Stimulated activated CD4-positive, alpha-beta T cell treated with anti-CD3 and anti-CD28 coated beads, Interleukin-12 subunit alpha, Interleukin-12 subunit beta, amount 100 ng/mL, for 48 hours (primary cell): ENCODE measurements around the gene HUS1.
A peak's percentile ranks its signal among the peaks of the same experiment; 100 is the strongest.
"Not testable (repeated sequence)": the region's sequence is repeated elsewhere in the genome, so short reads cannot be mapped to it uniquely, and the experiment has no call there.

Experiments used
- DNase-seq, 3 donors: peaks; one replicate each; pipeline ENCODE4 v3.0.0-alpha.2; 2020; ENCODE audit warnings: low read depth in 2 of 3, low spot score in 1 of 3

HUS1 gene

DNA sequence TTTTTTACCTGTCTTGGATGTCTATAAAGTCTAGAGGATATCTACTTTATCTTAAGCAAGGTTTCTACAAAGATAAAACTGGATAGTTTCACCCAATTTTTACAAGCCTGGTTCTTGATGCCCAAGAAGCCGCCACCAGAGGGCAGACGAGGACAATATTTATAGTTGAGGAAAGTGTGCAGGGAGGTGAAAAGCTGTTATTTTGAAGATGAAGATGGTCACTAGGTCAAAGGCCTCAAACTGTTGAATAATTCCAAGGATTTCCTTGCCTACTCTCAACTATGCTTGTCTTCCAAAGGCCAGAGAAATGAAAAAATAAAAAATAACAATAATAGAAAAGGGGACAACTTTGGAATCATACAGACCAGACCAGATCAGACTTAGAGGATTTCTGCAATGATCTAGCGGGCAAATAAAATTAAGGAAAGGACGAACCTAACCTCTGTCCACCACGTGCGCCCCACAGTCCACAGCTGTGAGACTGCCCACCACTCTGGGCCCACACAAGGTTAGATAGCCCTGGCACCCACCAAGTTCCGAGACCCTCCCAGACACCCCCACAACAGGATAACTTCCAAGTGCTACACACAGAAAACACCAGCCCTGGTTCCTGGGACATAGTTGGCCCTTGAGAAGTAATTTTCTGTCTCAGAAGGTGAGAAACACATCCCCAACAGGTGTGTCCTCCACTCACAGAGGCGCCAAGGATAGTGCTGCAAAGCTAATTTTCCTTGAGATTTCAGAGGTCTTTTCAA, 34.0 kb downstream of the HUS1 start:
- DNase-seq, result peak; percentile 55 to 81 (median 64)

DNA sequence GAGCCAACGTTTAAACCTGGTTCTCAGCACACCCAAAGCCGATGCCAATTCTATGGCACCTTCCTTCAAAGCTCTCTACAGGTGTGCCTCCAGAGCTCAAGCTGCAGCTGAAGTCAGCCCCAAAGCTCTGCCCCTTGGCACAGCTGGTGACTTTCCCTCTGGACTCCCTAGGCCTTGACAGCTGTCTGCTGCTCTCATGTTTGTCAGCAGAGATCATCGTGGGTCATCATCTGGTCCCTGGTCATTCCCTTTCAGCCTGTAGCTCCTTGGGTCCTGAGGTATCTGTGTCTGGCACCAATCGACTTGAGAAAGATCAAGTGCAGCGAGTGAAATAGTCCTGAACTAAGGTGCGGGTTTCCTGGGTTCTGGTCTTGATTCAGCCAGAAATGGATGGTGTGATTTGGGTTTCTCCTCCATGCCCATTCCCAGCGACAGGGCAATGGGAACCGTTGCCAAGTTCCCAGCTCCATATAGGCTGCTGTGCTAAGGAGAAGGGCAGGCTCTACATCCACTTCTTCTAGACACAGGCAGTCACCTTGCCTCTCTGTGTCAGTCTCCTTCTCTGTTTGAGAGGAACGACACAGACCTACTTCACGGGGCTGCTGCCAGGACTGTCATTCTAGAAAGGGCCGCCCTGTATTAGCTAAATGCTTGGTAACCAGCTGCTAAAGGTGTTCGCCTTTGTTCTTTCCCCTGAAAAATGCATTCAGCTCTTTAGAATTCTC, 34.7 kb downstream of the HUS1 start:
- DNase-seq, result no peak

DNA sequence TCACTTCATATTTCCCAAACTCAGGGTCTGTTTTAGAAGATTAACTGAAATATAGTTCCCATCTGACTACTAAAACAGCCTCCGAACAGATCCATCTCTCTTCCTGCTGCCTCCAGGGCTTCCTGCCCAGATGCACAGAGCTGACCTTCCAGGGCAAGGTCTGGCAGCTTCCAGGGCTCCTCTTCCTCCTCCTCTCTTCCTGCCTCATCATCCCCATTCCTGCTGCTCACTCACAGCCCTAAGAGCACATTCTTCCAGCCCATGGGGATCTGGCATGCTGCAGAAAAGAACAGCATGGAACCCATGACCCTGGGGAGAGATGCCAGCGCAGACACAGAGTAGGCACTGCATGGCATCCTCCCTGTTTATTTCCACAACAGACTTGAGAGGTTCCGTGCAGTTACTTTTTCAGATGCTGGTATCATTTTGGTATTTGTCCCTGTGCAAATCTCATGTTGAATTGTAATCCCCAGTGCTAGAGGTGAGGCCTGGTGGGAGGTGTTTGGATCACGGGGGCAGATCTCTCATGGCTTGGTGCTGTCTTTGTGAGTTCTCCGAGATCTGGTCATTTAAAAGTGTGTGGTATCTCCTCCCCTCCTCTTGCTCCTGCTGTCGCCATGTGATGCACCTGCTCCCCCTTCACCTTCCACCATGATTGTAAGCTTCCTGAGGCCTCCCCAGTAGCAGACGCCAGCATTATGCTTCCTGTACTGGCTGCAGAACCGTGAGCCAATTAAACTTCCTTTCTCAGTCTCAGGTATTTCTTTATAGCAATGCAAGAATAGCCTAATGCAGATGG, 35.5 kb downstream of the HUS1 start:
- DNase-seq, result no peak

DNA sequence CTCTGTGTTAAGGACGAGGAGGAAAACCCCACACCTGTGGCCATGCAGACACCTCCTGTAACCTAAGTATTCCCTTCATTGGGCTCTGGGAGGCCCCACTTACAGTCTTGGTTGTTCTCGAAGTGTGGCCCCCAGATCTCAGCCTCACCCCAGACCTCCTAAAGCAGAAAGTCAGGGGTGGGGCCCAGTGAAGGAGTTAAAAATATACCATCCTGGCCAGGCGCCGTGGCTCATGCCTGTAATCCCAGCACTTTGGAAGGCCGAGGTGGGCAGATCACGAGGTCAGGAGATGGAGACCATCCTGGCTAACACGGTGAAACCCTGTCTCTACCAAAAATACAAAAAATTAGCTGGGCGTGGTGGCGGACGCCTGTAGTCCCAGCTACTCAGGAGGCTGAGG, 36.8 kb downstream of the HUS1 start:
- DNase-seq, result not testable (repeated sequence)

DNA sequence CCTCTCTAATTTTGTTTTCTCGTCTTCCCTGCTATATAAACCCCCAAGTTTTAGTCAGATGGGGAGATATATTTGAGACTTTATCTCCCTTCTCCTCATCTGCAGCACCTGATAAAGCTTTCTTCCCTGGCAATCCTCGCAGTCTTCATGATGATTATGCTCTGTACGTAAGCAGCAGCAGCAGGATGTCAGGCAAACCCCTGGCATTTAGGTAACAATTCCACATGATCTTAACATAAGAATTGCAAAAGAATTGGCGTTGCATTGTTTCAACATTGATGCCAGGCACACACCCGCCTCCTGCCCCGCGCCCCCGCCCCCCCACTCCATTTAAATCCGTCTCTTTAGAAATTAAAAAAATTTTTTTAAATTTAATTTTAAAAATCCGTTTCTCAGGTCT, 37.3 kb downstream of the HUS1 start:
- DNase-seq, result no peak

DNA sequence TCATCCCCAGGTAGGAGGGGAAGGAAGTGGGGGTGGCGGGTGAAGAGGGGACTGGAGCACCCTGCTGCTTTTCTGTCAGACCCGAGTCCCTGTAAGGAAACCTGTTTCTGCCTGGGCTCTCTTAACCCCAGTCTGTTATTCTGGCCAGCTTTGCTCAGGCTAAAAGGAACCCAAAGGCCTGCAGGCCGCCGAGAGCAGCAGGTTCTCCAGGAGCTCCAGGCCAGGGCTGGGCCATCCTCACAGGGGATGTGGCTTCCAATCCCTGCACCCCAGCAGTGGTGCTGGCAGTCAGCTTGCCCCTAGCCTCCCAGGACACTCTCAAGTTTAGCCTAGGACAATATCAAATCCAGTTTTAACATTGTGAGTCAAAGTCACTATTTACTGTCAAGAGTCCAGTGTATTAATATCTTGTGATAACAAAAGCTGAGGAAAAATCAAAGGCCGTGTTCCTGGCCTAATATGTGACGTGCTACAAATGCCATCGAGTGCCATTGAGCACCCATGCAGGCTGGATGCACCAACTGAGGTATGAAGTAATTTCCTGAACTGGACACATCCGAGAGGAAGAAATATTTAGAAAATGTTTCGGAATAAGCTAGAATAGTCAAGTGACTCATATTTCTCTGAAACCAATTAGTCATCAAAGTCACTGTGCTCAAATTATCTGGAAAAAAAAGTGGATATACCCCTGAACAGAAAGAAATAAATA, 38.1 kb downstream of the HUS1 start:
- no peak for DNase-seq

DNA sequence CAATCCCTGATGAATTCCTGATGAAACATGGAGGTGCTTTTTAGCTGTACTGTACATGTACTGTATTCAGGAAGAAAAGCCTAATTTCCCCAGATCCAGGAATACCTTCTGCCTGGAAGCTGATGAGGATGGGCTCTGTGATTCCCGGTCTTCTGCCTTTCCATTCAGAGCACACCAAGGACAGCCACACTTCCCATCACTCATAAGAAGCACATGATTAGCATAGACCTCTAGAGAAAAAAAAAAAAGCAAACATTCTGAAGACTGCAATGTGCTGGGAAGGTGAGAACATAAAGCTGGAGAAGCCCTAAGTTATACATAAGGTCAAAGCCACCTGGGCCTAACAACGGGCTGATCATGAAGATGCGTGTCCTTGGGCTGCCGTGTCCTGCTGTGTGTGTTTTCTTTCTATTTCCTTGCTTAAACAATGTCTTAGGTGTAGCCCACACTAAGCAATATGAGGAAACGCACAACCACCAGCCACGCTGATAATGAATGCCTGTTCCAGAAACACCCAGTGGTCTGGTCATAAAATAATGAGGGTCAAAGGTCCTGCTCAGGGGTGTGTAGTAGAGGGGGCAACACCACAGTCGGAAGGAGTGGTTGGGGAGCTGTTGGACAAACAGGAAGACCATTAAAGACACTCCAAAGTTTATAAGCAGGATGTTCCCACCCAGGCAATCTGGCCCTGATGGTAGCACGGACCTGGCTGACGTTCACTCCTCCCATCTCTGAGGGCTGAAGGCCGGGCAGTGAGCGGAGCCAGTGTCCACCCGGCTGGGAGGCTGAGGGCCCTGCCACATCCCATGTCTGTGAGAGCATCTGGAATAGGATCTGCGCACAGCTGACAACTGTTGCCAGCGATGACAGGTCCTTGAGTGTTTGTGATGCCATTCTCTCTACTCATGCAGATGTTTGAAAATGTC, 39.1 kb downstream of the HUS1 start:
- DNase-seq, result no peak

DNA sequence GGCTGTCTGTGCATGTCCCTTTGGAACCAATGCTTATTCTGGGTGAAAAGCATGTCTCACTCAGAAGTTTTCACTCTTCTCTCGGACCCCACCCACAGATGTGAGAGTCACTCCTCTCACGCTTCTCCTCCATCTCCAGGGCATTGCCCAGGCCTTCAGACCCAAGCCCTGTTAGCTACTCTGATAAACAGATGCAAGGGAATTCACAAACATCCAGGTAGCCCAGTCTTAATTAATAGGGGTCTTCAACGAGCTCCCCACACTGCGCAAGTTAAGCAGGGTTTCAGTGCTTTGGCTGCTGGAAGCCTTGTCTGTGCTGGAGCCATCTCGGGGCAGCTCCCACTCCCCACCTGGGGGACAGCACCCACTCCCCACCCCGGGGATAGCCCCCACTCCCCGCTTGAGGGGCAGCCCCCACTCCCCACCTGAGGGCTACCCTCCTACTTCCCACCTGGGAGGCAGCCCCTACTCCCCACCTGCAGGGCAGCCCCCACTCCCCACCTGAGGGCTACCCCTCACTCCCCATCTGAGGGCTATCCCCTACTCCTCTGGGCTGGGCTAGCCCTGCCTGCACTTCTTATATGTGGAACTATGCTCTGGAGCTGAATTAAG, 39.9 kb downstream of the HUS1 start:
- DNase-seq, result no peak

DNA sequence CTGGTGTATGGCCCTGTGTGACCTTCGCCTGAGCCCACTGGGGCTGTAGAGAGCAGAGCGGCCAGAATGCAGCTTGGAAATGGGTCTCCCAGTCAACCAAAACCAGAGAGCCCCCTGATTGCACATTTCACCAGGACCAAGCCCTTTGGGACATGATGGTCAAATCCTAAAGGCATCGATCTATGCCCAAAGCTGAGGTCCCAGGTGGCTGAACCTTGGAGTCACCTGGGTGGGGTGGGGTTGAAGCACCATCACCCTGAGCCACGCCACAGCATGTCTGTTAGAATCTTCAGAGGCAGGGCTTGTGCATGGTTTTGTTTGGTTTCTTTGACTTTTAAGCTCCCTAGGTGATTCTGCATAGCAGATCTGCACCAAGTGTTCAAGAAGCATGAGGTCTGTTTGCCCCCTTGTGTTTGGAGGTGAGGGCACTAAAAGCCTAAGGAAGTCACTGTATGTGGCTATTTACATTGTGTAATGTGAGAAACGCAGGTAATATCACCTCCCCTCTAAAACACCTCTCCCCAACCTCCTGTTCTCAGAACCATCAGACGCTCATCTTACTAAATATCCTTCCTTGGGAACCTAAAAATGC, 40.7 kb downstream of the HUS1 start:
- no peak for DNase-seq

DNA sequence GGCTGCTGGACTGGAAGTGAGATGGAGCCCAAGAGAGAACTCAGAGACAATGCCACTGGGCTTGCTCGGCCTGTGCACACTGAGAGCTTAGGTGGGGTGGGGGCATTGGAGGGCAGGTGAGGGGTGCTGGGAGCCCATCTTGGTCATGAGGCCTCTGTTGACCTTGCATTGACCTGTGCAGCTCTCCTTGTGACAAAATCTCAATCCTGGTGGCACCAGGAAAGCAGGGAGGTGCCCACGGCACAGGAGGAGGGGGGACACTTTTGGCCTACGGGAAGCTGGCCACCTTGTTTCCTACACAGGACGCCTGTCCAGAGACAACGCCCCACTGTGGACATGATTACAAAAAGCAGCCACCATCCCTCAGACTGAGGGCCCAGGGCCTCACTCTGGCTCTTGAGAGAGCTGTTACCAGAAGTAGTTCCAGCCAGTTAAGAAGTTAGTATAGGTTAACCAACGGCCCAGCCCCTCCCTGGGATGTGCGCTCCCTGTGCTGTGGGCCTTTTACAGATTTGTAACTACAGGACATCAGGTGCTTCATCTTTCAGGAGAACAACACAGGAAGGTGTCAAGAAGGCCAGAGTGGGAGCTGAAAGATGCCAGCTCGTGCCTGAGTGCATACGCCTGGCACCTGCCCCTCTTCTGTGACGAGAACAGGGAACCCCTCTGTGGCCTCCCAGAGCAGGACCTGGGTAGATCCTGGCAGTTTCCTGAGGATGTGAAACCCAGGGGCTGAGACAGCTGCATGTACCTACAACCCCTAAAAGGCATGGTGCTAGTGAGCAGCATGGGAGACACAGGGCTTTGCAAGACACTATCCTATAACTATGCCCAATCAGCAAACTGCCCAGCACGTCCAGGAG, 41.5 kb downstream of the HUS1 start:
- no peak for DNase-seq

DNA sequence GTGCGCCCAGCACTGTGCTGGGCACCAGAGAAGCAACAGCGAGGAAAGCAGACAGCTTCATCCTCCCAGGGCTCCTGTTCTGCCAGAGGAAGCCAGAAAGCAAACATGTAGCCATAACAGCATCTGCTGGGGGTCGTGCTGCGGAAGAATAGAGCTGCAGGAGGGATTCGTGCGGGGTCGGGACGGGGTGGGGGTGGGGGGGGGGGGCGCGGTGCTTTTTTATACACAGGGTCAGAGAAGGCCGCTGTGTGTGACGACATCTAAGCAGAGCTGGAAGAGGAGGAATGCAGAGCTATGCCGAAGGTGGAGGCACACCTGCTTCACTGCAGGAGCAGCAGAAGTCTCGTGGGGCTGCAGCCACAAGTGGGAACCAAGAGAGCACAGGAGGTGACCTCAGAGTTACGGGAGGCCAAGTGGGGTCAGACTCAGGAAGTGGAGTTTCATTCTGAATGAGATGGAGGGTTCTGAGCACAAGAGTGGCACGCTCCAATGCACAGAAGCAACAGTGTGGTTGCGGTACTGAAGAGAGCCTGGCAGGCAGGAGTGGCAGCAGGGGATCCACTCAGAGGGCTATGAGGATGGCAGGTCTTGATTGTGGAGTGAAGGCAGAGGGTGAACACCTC, 42.2 kb downstream of the HUS1 start:
- peak in 1 of 3 donors; percentile 16 for DNase-seq

DNA sequence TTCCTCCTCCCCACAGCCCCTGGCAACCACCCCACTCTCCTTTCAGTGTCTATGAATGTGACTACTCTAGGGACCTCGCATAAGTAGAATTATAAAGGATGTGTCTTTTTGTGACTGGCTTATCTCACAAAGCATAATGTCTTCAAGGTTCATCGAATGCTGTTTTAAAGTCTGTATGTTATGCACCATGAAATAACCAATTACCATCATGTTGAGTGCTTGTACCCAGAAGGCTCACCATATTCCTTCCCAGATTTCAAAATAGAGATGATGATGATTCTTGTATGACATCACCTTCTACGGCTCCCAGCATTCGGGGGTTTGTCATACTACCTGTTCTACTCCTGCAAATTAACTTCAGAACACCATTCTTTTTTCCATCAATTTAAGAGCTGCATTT, 43.1 kb downstream of the HUS1 start:
- no peak for DNase-seq

DNA sequence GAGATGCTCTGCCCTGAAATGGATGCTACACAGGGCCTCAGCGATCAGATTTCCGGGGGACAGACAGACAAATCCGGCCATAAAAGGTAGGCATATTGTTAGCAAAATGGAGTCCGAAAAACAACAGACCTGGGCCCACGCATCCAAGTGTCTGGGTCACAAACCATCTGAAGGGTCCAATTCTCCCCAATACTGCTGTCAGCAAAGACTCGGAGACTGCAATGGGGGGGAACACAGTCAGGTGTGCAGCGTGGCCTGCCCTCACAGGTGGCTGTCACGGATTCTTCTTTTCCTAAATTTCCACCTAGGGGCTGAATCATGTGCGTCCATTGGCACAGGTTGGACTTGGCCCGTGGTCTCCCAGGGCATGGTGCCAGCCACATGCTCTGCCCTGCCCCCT, 44.1 kb downstream of the HUS1 start:
- no peak for DNase-seq

DNA sequence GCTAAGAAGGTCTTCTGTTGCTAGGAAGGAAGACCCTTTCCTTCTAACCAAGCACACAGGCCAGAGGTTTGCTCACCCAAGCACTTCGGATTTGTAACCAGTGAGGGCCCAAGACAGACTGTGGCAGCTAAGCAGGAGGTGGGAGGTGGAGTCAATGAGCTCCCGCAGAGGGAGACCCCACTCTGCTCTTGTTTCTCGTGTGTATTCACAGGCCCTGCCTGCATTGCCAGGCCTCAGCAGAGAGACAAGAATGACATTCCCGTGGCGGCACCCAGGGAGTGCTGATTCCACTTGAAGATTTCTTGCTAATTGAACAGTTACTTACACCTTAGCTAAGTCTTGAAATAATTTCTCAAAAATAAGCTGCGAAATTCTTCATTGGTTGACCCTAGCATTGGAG, 44.6 kb downstream of the HUS1 start:
- no peak for DNase-seq

DNA sequence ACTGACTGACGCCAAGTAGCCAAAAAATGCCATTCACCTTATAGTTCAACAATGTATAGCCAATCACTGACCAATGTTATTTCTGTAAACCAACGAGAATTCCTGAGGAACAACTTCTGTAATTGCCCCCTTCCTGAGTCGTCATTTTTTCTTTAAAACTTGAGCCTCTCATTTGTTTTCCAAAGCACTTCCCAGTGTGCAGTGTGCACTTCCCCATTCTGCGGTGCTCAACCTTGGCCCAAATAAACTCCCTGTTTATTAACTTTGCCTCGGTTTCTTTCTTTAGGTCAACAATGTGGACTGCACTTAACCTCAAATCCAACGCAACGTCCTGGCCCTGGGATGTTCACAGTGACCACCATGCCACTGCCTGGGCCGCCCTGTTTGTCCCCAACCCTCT, 46.2 kb downstream of the HUS1 start:
- no peak for DNase-seq

DNA sequence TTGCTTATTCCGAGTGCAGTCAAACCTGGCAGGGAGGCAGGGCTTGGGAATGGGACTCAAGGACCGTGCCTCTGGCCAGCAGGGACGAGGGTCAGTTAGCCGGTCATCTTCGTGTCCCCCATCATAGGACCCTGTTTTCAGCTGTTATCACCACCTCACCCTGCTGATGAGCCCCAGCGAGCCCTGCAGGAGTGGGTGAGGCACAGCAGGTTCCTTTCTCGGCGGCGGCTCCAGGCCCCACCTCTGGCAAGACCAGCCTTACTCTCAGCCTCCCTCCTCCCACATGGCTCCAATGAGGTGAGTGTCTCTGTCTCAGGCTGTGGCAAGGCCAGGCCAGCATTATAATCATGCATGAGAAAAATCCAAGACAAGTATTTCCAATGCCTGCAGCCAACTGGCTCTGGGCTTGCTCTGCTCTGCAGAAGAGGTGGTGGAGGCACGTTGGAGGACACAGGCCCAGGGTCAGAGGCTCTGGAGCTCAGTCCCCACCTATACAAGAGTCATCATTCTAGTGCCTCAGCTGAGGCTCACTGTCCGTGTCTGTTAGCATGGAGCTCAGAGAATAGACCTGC, 46.9 kb downstream of the HUS1 start:
- DNase-seq, result no peak

DNA sequence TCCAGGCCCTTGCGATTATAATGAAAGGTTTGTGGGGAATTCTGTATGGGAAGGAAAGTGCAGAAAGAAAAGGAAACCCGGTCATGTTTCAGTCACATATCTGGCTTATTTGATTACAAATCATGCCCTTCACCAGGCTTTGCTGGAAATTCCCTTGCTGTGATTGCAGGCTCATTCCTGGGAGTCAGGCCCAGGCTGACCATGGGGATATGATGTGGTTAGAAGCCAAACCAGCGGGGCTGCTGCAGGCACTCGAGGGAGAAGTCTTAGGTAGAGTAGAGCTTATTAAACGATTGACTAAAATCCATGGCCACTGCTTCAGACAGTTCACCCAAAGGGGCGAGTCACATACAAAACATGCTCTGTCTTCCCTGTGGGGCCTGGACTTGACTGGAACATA, 47.4 kb downstream of the HUS1 start:
- DNase-seq, result no peak
